Measurements from ENCODE around the gene ORAI2. TPM values are rescaled to one million over a fixed set of nuclear protein-coding genes. Genes with fewer than 3 reads are reported as not detected.
A peak's percentile ranks its signal among the peaks of the same experiment; 100 is the strongest.
"Not testable (repeated sequence)": the region's sequence is repeated elsewhere in the genome, so short reads cannot be mapped to it uniquely, and the experiment has no call there.

ORAI2 gene
- 106 and 147 TPM in 2 replicates for total RNA-seq (2014; rRNA removed; shearing (Covaris generic))

DNA sequence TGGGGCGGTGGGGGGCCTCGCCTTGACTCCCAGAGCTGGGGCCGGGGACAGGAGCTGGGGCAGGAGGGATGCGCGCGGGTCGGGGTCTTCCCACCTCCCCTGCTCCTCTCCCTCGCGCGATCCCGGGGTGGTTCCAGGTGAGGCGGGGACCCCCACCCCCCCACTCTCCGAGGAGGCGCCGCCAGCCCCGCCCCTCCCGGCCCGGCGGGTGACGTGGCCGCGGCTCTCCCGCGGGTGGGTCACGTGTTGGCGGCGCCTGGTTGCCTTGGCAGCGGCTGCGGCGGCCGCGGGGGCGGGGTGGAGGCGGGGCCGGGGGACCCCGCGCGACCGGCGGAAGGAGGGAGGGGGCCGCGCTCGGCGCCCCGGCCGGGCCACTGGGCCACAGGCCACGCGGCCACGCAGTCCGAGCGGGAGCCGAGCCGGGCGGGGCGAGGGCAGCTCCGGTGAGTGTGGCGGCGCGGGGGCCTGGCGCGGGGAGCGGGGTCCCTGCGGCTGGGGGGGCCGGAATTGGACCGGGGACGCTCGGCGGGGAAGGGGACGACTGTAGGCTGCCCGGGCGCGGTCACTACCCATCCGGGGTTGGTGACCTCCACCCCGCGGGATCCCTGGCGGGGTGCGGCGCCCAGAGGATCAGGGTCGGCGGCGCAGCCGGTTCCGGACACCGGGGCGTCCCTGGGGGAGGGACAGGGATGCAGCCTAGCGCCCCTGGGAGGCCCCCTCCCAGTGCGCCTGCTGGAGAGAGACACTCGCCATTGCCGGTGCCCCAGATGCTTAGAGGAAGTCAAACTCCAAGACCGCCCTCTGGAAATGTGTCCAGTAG, at the start of gene ORAI2:
Gene ORAI2 (plus strand): TSS at position 357 of the 820 bp plus-strand sequence. CDS start 5,382 bp downstream, outside the sequence.
- peak; percentile 60 for DNase-seq (ENCODE audit: low spot score)
- in situ Hi-C loops (cut with HindIII; ENCODE audit: low sequenced_read_pairs) = no loop called here

DNA sequence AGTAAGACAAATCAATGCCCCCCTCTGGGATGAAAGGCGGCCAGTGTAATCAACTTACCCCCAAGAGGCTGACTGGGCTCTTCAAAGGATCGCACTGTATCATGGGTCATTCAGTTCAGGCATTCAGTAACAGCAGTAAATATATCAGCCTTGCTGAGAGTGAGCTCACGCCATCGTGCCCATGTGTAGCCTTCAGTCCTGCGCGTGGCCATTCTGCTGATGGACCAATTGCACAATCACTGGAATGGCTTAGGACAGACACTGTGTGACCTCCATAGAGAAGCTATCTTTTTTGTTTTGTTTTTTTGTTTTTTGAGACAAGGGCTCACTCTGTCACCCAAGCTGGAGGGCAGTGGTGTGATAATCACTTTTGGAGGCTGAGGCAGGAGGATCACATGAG, 46.3 kb upstream of the ORAI2 start:
- in situ Hi-C loops (cut with HindIII; ENCODE audit: low sequenced_read_pairs) = no loop called here
- no peak for DNase-seq (ENCODE audit: low spot score)

DNA sequence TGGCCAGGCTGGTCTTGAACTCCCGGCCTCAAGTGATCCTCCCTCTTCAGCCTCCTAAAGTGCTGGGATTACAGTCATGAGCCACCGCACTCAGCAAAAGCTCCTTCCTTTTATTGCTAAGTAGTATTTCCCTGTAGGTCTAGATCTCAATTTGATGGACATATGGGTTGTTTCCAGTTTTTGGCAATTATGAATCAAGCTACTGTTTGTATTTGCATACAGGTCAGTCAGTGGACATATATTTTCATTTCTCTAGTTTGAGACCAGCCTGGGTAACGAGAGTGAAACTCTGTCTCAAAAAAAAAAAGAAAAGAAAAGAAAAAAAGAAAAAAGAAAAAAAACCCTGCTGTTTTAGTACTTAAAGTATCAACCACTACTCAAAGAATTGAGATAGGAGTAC, 43.6 kb upstream of the ORAI2 start:
- in situ Hi-C loops (cut with HindIII; ENCODE audit: low sequenced_read_pairs) = no loop called here
- no peak for DNase-seq (ENCODE audit: low spot score)

DNA sequence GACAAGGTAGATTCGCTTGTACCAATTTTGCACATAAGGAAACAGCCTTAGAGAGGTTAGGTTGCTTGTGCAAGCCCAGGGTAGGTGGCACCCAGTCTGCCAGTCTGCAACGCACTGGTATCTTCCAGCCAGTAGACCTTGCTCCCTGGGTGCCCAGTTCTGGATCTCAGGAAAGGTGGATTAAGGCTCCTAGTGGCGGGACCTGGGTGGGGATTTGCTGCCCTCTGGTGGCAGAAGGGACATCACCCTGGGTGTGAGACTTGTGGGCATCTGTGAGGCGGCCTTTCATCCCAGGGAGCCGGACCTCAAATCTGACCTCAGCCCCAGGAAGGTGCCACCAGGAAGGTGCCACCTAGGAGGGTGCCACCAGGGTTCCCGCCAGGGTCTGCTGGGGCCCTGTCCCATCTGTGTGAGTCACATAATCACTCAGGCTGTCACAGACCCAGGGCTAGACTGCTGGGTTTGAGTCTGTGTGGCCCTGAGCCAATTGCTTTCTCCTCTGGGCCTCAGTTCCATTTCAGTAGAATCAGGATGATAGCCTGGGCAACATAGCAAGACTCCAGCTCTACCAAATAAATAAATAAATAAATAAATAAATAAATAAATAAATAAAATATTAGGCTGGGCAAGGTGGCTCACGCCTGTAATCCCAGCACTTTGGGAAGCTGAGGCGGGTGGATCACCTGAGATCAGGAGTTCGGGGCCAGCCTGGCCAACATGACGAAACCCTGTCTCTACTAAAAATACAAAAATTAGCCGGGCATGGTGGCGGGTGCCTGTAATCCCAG, 42.5 kb upstream of the ORAI2 start:
- DNase-seq (ENCODE audit: low spot score) = peak; percentile 80
- in situ Hi-C loops (cut with HindIII; ENCODE audit: low sequenced_read_pairs) = no loop called here

DNA sequence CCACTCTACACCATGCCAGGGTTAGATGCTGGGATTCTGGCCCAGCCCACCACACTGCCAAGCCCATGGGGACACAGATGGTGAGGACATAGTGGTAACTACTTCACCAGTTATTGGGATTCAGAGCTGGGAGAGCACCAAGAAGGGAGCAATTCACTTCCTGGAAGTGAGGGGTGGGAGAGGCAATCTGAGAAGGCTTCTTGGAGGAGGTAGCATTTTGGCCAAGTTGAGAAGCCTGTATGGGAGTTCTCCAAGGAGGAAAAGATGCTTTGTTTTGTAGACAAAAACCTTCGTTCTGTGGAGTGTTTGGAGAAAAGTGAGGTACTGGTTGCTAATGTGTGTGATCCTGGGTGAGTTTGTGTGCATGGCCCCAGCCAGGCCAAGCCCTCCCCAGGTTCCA, 41.0 kb upstream of the ORAI2 start:
- in situ Hi-C loops (cut with HindIII; ENCODE audit: low sequenced_read_pairs) = no loop called here
- no peak for DNase-seq (ENCODE audit: low spot score)

DNA sequence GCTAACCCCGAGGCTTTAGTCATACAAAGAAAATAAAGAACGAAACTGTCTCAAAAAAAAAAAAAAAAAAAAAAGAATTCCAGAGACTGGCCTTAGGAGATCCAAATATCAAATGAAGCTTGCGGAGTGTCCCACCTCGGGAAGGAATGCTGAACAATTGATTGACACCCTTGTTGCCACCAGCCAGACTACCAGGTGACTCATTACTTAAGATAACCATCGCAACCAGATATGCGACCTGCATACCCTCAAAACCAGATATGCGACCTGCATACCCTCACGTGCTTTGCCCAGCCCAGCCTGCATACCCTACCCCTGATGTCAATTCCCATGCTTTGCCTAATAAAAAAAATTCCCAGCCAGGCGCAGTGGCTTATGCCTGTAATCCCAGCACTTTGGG, 39.9 kb upstream of the ORAI2 start:
- DNase-seq (ENCODE audit: low spot score) = no peak
- in situ Hi-C loops (cut with HindIII; ENCODE audit: low sequenced_read_pairs) = no loop called here

DNA sequence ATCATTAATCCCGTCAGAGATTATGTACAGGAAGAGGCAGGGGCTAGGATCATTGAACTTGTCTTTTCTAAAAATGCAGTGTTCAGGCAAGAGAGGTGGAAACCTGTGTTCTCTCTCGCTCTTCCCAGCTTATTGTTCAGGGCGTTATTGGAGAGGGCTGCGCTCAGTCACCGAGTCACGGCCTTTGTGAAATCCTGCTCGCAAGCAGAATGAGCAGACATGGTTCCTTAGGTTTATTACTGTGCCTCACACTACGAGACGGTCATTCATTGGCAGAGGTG, 37.8 kb upstream of the ORAI2 start:
- in situ Hi-C loops (cut with HindIII; ENCODE audit: low sequenced_read_pairs) = no loop called here

DNA sequence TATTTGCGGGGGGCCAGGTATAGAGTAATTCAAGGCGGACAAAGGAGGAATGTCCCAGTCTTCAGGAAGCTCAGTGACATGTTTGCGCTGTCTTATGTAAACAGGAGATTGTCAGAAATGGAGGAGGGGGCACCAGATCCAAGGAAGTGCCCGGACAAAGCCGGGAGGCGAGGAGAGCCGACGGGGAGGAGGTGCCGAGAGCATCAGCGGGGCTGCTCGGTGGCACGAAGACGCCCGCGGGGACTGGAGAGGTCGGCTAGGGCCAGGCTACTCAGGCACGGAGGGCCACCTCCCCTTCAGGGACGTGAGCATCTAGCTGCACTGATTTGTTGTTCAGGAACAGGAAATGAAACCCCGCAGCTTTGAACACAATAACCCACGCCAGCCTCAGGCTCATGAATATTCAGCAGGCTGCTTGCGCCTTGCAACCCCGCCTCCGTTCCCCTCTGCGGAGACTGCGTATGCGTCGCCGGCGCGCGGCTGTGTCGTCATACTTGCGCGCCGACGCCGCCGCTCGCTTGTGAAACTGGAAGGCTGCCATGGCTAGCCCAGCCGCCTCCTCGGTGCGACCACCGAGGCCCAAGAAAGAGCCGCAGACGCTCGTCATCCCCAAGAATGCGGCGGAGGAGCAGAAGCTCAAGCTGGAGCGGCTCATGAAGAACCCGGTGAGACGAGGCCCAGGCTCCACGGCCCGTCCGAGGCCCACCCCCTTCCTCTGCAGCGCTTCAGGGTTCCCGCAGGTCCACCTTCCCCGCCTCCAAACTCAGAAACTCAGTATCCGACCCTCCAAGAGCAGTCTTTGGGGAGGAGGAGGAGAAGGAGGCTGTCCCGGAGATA, 37.3 kb upstream of the ORAI2 start, which contains the start of gene PRKRIP1:
Gene PRKRIP1 (plus strand): TSS at position 491 of the 837 bp plus-strand sequence. CDS start 49 bp downstream, at position 540.
- in situ Hi-C loops (cut with HindIII; ENCODE audit: low sequenced_read_pairs) = no loop called here
- peak; percentile 98 for DNase-seq (ENCODE audit: low spot score)

More for the DNA sequence above, 37.8 kb upstream of the ORAI2 start:
- DNase-seq (ENCODE audit: low spot score) = no peak

DNA sequence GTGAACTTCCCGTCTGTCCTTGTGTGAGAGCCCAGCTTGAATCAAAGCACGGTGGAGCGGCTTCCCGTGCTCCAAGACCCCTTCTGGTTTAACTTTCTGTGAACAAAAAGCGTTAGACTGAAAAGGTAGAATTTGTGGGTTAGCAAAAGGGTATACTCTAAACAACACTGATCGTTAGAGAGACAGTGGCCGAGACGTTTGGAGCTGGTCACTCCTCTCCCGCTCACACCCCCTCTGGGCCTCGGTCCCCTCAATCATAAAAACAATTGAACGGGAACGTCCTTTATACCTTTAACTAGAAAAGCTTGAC, 36.7 kb upstream of the ORAI2 start:
- in situ Hi-C loops (cut with HindIII; ENCODE audit: low sequenced_read_pairs) = no loop called here
- no peak for DNase-seq (ENCODE audit: low spot score)

DNA sequence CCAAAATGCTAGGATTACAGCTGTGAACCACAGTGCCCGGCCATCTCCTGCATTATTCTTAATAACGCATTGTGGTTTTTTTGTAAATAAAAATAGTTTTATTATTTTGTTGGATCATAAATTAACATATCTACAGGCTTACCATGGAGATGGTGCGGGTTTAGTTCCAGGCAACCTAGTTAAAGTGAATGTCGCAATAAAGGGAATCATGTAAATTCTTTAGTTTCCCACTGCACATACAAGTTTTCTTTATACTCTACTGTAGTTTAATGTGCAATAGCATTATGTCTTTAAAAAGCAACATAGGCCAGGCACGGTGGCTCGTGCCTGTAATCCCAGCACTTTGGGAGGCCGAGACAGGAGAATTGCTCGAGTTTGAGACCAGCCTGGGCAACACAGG, 34.8 kb upstream of the ORAI2 start:
- in situ Hi-C loops (cut with HindIII; ENCODE audit: low sequenced_read_pairs) = no loop called here
- no peak for DNase-seq (ENCODE audit: low spot score)

DNA sequence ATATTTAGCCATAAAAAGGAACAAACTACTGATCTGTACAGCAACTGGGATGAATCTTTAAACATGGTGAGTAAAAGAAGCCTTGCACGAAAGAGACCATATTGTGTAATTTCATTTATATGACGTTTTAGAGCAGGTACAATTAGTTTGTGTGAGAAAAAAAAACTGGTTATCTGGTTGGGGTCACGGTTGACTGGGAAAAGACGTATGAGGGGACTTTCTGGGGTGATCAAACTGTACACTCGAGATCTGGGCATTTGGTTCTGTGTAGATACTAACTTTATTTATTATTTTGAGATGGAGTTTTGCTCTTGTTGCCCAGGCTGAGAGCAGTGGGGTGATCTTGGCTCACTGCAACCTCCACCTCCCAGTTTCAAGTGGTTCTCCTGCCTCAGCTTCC, 33.0 kb upstream of the ORAI2 start:
- in situ Hi-C loops (cut with HindIII; ENCODE audit: low sequenced_read_pairs) = no loop called here
- no peak for DNase-seq (ENCODE audit: low spot score)

DNA sequence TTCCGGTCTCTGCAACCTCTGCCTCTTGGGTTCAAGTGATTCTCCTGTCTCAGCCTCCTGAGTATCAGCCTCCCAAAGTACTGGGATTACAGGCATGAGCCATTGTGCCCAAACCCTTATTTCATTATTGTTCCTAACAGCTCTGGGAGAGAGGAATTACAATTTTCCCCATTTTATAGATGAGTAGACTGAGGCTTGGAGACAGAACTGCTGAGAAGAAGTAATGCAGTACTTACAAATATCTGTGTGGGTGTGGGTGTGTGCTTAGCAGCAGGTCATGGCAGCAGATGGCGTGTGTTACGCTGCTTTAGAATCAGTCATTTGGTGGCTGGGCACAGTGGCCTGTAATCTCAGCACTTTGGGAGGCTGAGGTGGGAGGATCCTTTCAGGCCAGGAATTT, 29.8 kb upstream of the ORAI2 start:
- in situ Hi-C loops (cut with HindIII; ENCODE audit: low sequenced_read_pairs) = no loop called here
- peak; percentile 47 for DNase-seq (ENCODE audit: low spot score)

DNA sequence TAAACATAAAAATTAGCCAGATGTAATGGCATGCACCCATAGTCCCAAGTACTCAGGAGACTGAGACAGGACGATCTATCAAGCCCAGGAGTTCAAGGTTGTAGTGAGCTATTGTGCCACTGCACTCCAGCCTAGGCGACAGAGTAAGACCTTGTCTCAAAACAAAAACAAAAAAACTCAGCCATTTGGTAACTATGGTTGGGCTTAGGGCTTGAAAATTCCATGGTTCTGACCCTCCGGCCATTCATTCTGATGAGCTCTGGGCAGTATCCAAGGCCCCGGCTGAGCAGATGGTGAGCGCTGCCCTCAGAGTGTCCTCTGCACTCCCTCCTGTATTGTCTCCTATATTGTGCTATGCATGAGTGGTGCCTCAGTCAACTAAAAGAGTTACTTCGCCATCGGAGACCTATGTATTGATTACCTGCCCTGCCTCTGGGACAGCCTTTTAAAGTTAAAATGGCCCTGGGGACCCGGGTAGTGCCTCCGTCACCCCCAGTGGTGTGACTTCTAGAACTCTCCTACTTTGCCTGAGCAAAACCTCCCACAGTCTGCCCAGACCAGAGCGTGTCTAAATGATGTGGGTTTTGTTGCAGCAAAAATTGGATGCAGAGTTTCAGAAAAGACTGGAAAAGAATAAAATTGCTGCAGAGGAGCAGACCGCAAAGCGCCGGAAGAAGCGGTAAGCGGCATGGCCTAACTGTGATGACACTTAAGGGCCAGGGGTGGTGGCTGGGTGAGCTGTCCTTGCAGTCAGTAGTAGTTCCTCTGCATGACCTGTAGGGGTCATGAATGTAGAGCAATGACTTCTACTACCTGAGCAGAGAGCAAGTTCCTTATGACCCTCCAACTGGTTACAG, 29.1 kb upstream of the ORAI2 start:
- in situ Hi-C loops (cut with HindIII; ENCODE audit: low sequenced_read_pairs) = no loop called here
- peak; percentile 77 for DNase-seq (ENCODE audit: low spot score)

DNA sequence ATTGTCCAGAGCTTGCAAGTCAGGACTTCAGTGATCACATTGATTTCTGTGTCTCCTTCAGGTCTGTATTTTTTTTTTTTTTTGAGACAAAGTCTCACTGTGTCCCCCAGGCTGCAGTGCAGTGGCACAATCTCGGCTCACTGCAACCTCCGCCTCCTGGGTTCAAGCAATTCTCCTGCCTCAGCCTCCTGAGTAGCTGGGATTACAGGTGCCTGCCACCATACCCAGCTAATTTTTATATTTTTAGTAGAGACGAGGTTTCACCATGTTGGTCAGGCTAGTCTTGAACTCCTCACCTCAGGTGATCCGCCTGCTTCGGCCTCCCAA, 28.6 kb upstream of the ORAI2 start:
- in situ Hi-C loops (cut with HindIII; ENCODE audit: low sequenced_read_pairs); DNase-seq (ENCODE audit: low spot score): not testable (repeated sequence)

DNA sequence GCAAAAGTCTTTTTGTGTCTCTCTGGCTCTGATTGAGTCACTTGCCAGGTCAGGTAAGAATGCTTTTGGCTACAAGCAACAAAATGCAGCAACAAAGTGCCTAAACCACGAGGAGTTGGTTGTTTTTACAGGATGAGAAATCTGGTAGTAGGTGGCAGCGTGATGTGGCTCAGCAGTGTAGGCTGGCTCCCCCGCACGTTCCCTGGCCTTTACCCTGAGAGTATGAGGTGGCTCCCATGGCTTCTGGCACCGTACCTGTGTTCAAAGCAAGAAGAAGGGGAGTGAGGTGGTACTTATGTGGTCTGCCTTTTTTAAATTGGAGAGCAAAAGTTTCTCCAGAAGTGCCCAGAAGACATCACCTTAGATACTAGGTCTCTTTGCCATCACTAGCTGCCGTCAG, 25.5 kb upstream of the ORAI2 start:
- in situ Hi-C loops (cut with HindIII; ENCODE audit: low sequenced_read_pairs) = no loop called here
- no peak for DNase-seq (ENCODE audit: low spot score)

DNA sequence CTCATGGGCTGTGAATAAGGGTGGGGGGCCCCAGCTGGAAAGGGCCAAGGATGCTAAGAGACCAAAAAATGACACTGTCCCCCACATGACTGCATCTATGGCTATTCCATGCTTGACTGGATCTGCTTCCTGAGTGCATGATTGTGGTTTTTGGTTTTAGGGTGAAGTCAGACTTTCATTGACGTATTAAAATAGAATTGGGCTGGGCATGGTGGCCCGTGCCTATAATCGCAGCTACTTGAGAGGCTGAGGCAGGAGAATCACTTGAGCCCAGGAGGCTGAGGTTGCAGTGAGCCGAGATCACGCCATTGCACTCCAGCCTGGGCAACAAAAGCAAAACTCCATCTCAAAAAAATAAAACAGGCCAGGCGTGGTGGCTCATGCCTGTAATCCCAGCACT, 24.8 kb upstream of the ORAI2 start:
- in situ Hi-C loops (cut with HindIII; ENCODE audit: low sequenced_read_pairs); DNase-seq (ENCODE audit: low spot score): not testable (repeated sequence)

DNA sequence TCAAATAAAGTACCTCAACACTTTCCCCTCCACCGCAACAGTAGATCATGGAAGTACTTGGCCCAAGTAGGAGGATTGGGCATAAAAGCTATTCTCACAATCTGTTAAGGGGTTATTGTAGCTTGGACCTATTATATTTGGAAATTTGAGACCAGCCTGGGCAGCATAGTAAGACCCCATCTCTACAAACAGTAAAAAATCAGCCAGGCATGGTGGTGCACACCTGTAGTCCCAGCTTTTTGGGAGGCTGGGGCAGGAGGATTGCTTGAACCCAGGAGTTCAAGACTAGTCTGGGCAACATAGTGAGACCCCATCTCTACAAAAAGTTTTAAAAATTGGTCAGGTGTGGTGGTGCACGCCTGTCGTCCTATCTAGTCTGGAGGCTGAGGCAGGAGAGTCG, 24.0 kb upstream of the ORAI2 start:
- in situ Hi-C loops (cut with HindIII; ENCODE audit: low sequenced_read_pairs) = no loop called here
- no peak for DNase-seq (ENCODE audit: low spot score)

DNA sequence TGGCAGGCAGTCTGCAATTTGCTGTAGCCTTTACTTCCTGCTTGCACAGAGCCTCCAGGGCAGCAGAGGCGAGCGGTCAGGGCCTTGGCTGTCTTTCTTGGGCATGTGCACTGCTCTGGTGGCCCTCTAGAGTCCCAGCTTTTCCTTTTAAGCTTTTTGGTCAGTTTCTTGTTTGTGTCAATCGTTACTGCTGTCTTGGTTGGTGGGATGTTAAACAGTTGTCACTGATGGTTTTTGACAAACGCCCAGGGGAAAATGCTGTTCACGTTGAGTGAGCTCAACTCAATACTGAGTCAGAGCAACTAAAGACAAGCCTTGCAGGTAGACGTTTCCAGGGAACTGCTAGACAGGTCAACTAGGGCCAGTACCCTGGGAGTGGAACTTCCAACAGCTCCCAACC, 23.3 kb upstream of the ORAI2 start:
- in situ Hi-C loops (cut with HindIII; ENCODE audit: low sequenced_read_pairs) = no loop called here

DNA sequence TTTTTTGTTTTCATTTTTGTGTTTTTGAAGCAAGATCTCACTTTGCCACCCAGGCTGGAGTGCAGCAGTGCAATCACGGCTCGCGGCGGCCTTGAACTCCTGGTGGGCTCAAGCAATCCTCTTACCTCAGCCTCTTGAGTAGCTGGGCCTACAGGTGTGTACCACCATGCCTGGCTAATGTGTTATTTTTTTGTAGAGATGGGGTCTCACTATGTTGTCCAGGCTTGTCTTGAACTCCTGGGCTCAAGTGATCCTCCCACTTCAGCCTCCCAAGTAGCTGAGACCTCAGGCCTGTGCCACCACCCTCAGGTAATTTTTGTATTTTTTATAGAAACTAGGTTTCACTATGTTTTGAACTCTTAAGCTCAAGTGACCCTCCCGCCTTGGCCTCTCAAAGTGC, 22.5 kb upstream of the ORAI2 start:
- in situ Hi-C loops (cut with HindIII; ENCODE audit: low sequenced_read_pairs) = no loop called here
- no peak for DNase-seq (ENCODE audit: low spot score)

More for the DNA sequence above, 23.3 kb upstream of the ORAI2 start:
- DNase-seq (ENCODE audit: low spot score) = no peak
